Spleen (tissue), 11 donors: ENCODE results near the gene HIPK2. TPM values are rescaled to one million over a fixed set of nuclear protein-coding genes. Genes with fewer than 3 reads are reported as not detected.
A peak's percentile ranks its signal among the peaks of the same experiment; 100 is the strongest.

Experiments
- DNase-seq: peaks from one replicate; pipeline ENCODE4 v3.0.0-alpha.2; 2020
- H3K27ac ChIP-seq, 8 donors: fragments of 200-600 bp; sonication (generic) in 7 of 8; 1 replicate in 4 of 8; 2 replicates in 4 of 8; pipeline versions ENCODE4 v1.5.0 to v1.8.0; 2016 to 2021; ENCODE audit warnings: inconsistent platforms in 4 of 8, mild to moderate bottlenecking in 4 of 8, moderate library complexity in 1 of 8
- H3K27me3 ChIP-seq, 7 donors: fragments of 200-600 bp; sonication (generic) in 6 of 7; replicated peaks in 1 of 7; 1 replicate in 4 of 7; 2 replicates in 3 of 7; pipeline versions ENCODE4 v1.5.0 to v1.8.0; 2016 to 2021; ENCODE audit warnings: inconsistent platforms in 3 of 7, mild to moderate bottlenecking in 1 of 7
- H3K36me3 ChIP-seq, 6 donors: fragments of 200-600 bp; sonication (generic) in 5 of 6; 1 replicate in 4 of 6; 2 replicates in 2 of 6; pipeline versions ENCODE4 v1.5.0 to v1.8.0; 2016 to 2021; ENCODE audit warnings: inconsistent platforms in 2 of 6
- H3K4me1 ChIP-seq, 6 donors: fragments of 200-600 bp; sonication (generic) in 5 of 6; 1 replicate in 3 of 6; 2 replicates in 3 of 6; pipeline versions ENCODE4 v1.5.0 to v1.8.0; 2016 to 2021; ENCODE audit warnings: inconsistent platforms in 3 of 6
- H3K4me3 ChIP-seq, 8 donors: fragments of 200-600 bp; sonication (generic) in 7 of 8; 1 replicate in 4 of 8; 2 replicates in 4 of 8; pipeline versions ENCODE4 v1.5.0 to v1.8.0; 2016 to 2021; ENCODE audit warnings: inconsistent platforms in 4 of 8, mild to moderate bottlenecking in 4 of 8, moderate library complexity in 2 of 8
- H3K9me3 ChIP-seq, 8 donors: fragments of 200-600 bp; sonication (generic) in 7 of 8; 1 replicate in 4 of 8; 2 replicates in 4 of 8; pipeline versions ENCODE4 v1.5.0 to v1.8.0; 2016 to 2021; ENCODE audit warnings: inconsistent platforms in 4 of 8
- CTCF ChIP-seq, 11 experiments: fragments of 200-600 bp in 7 of 11; fragments of 450-650 bp in 4 of 11; sonication (generic) in 4 of 11; IDR thresholded peaks in 8 of 11; conservative IDR thresholded peaks in 3 of 11; 1 replicate in 7 of 11; 2 replicates in 4 of 11; pipeline versions ENCODE4 v1.4.0 to v1.8.0; 2016 to 2021; ENCODE audit warnings: antibody characterized with exemption in 11 of 11, inconsistent platforms in 4 of 11, mild to moderate bottlenecking in 1 of 11
- POLR2A ChIP-seq, 3 donors: fragments of 450-650 bp; IDR thresholded peaks; one replicate each; pipeline ENCODE4 v1.5.1; 2017; ENCODE audit warnings: antibody characterized with exemption in 3 of 3, mild to moderate bottlenecking in 1 of 3
- POLR2AphosphoS5 ChIP-seq, 3 donors: sonication (generic); formaldehyde crosslinking; IDR thresholded peaks; one replicate each; pipeline ENCODE4 v1.5.1; 2017; ENCODE audit warnings: antibody characterized with exemption in 3 of 3
- WGBS, 5 donors: extraction: QIAGEN DNeasy Blood & Tissue Kit in 3 of 5; methylation state at CpG; one replicate each; pipeline versions ENCODE4 v1.1.5 to v1.1.7; 2013 to 2018; 5-methylcytosine and 5-hydroxymethylcytosine counted together
- intact Hi-C: fragments of 100-400 bp; cut with DNase I; formaldehyde crosslinking; loops from one replicate; pipeline ENCODE4 v1.15.0; 2023; ENCODE audit warnings: low total_unique reads
- polyA plus RNA-seq, 3 donors: library from polyadenylated mRNA; stranded (reverse); fragments of 200-250 nt; gene quantifications; one replicate each; pipeline ENCODE4 v1.2.1, GENCODE V29; 2013
- total RNA-seq, 7 donors: library from RNA; depleted of rRNA in 3 of 7; stranded (reverse); fragments of >200 nt in 3 of 7; fragmentation: NEBNext Ultra II Directional in 4 of 7; extraction: Animal tissue kit (Norgen Biotek cat#: 25700) in 4 of 7; gene quantifications; one replicate each; pipeline versions ENCODE4 v1.1.0 to v1.2.1, GENCODE V29; 2016 to 2021
- donor health status: healthy with polysubstance abuse.
- donor health status: DM: no; HTN: no; CAD: no; lungs with moderate emphysema.
- donor health status: DM: no; HTN: no; CAD: no.
- donor health status: Bipolar disorder and iron deficiency.
- donor health status: healthy.
- donor health status: DM: no; HTN: no; CAD: no.
- donor health status: DM: yes; HTN: yes; CAD: no.

Gene HIPK2
- total and polyA plus RNA-seq, 10 donors = 1.7 to 97.5 (median 51.8) TPM

DNA sequence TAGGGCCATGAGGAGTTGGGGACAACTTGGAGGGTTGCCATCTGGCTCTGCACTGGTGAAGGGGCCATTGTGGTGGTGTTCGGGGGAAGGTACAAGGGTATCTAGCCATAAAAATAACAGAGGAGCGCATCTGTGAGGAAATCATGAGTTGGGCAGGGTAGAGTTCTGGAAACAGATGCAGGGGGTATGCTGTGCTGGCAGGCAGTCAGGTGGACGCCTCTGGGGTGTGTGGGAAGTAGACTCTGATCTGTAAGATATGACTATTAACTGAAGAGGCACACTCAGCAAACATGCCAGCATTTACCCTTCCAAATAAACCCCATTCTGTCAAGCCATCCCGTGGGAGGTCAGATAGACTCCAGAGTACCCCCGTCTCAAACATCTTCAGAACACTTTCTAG is 174.5 kb downstream of the HIPK2 start:
- TF ChIP-seq POLR2A (IDR thresholded peaks at IDR 0.05) (no peak), POLR2AphosphoS5 (IDR thresholded peaks at IDR 0.05) (no peak), CTCF (IDR thresholded peaks at IDR 0.05 in 8 of 11, conservative IDR thresholded peaks at IDR 0.05 in 3 of 11) (no peak)
- H3K4me1 ChIP-seq = no peaks in the 10 kb centered on the region
- no peak overlapping the region for H3K4me3 ChIP-seq
- intact Hi-C loops = no loop called here
- H3K36me3 ChIP-seq = peaks cover 0 to 100% (median 61%) of the 10 kb centered on the region in 6 donors
- WGBS, 5 donors = 69 to 87% (median 75%) methylated on average over 5 of the region's 5 CpGs
- H3K9me3 ChIP-seq = no peaks in the 10 kb centered on the region
- no peaks in the 10 kb centered on the region for H3K27me3 ChIP-seq
- DNase-seq = no peak
- H3K27ac ChIP-seq = no peak overlapping the region

DNA sequence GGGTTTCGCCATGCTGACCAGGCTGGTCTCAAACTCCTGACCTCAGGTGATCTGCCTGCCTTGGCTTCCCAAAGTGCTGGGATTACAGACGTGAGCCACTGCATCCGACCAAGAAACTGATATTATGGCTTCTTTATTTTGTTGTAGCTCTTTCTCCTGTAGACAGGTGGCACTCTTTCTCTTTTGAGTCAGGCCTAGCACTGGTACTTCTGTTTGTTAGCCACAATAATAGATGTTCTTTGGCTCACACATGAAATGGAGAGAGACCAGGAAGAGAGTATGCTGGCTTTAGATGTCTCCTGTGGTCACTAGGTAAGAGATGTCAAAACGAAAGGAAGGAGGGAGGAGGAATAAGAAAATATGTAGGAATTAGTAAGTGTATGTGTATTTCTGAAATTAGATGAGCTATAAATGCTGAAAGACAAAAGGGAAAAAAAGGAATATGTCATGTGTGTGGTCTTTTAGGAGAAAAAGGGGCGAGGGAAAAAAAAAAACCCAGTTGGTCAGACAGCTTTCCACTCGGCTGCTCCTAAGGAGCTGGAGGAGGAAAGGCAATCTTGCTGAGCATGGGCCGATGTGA is 175.6 kb downstream of the HIPK2 start:
- peaks cover 0 to 100% (median 62%) of the 10 kb centered on the region in 6 donors for H3K36me3 ChIP-seq
- intact Hi-C loops = no loop called here

DNA sequence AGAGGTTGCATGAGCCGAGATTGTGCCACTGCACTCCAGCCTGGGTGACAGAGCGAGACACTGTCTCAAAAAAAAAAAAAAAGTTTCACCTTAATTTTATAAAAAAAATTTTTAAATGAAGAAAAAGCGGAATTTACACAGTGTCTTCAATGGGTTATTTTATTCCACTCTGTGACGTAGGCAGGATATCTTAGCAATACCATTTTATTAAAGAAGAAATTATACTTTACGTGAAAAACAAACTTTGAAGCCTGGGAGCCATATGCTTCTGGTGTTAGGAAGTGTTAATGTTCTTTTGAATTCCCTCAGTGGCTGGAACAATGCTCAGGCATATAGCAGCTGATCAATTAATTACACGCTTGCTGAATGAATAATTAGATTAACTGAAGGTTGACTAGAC is 176.6 kb downstream of the HIPK2 start:
- WGBS, 5 donors = 95 to 98% (median 96%) methylated on average over 6 of the region's 6 CpGs
- Histone ChIP-seq H3K4me1 (no peaks in the 10 kb centered on the region), H3K4me3 (no peak overlapping the region), H3K27ac (no peak overlapping the region), H3K36me3 (peaks cover 2 to 100% (median 68%) of the 10 kb centered on the region in 6 donors), H3K27me3 (no peaks in the 10 kb centered on the region), H3K9me3 (no peaks in the 10 kb centered on the region)
- no peak for DNase-seq
- intact Hi-C loops = no loop called here
- no peak for TF ChIP-seq POLR2A (IDR thresholded peaks at IDR 0.05)
- no peak for TF ChIP-seq CTCF (IDR thresholded peaks at IDR 0.05 in 8 of 11, conservative IDR thresholded peaks at IDR 0.05 in 3 of 11)
- TF ChIP-seq POLR2AphosphoS5 (IDR thresholded peaks at IDR 0.05) = no peak

More for the DNA sequence above, 175.6 kb downstream of the HIPK2 start:
- Histone ChIP-seq H3K9me3 (no peaks in the 10 kb centered on the region), H3K4me3 (no peak overlapping the region), H3K4me1 (no peaks in the 10 kb centered on the region), H3K27me3 (no peaks in the 10 kb centered on the region), H3K27ac (no peak overlapping the region)
- no peak for TF ChIP-seq POLR2AphosphoS5 (IDR thresholded peaks at IDR 0.05)
- TF ChIP-seq CTCF (IDR thresholded peaks at IDR 0.05 in 8 of 11, conservative IDR thresholded peaks at IDR 0.05 in 3 of 11) = peak; percentile 28 to 60 (median 45)
- no peak for TF ChIP-seq POLR2A (IDR thresholded peaks at IDR 0.05)
- WGBS, 5 donors = 76 to 85% (median 77%) methylated on average over 7 of the region's 7 CpGs
- no peak for DNase-seq

DNA sequence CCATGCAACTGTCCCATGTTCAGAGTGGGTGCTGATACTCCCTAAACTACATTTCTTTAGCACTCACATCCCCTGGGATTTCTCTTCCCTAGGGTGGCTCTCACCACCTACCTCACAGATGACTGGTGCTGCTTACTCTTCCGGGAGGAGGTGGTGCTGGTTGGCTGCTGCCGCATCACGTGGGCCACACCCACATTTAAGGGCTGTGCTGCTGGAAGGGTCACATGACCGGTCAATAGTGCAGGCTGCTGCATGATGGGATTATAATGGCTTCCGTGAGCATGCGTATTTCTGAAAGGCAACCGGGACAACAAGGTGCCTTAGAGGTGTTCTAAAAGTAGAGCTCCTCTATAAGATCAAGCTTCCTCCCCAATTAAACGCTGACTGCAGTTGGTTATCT is 177.5 kb downstream of the HIPK2 start:
- Histone ChIP-seq H3K27me3 (no peaks in the 10 kb centered on the region), H3K4me3 (no peak overlapping the region), H3K27ac (no peak overlapping the region), H3K36me3 (peaks cover 5 to 100% (median 73%) of the 10 kb centered on the region in 6 donors), H3K9me3 (no peaks in the 10 kb centered on the region), H3K4me1 (no peaks in the 10 kb centered on the region)
- WGBS, 5 donors = 95 to 98% (median 97%) methylated on average over 8 of the region's 8 CpGs
- TF ChIP-seq POLR2A (IDR thresholded peaks at IDR 0.05) (no peak), POLR2AphosphoS5 (IDR thresholded peaks at IDR 0.05) (peak in 1 of 3 donors; percentile 7)
- DNase-seq = no peak
- intact Hi-C loops = no loop called here
